ENCODE data around the gene TSPAN13.
"Not testable (repeated sequence)": the region's sequence is repeated elsewhere in the genome, so short reads cannot be mapped to it uniquely, and the experiment has no call there.

Gene TSPAN13

GRCh38 chr7:16759840-16760239, 6.3 kb downstream of the TSPAN13 start:
- Histone ChIP-seq H3K27me3 (replicated peaks in 2 of 5; ENCODE audit: control insufficient read depth in 4 of 5, insufficient read depth in 5 of 5, low read length in 4 of 5) (no peaks in the 10 kb centered on the region), H3K9me3 (ENCODE audit: control extremely low read depth in 1 of 5, control insufficient read depth in 4 of 5, insufficient read depth in 2 of 5, low read depth in 1 of 5, low read length in 4 of 5) (peaks cover 0 to 6% (median 0%) of the 10 kb centered on the region in 5 experiments), H3K36me3 (ENCODE audit: control insufficient read depth in 4 of 4, insufficient read depth in 4 of 4, low read length in 3 of 4) (peaks cover 3 to 10% (median 6%) of the 10 kb centered on the region in 4 experiments), H3K4me1 (ENCODE audit: control extremely low read depth in 1 of 4, control insufficient read depth in 4 of 4, insufficient read depth in 4 of 4, low read length in 3 of 4) (peaks cover 5 to 31% (median 13%) of the 10 kb centered on the region in 4 experiments), H3K4me3 (ENCODE audit: control insufficient read depth in 1 of 7, extremely low read depth in 1 of 7, insufficient read depth in 4 of 7, low read depth in 2 of 7, low read length in 6 of 7) (no peak overlapping the region), H3K27ac (ENCODE audit: insufficient read depth in 1 of 2, low read depth in 1 of 2, low read length in 2 of 2, poor library complexity in 1 of 2, severe bottlenecking in 2 of 2) (no peak overlapping the region)
- POLR2A ChIA-PET, result no interaction called here
- CTCF ChIA-PET, result interaction anchor here (0.9 kb wide), 1 partner anchor 16 kb away, joined by 3 read pairs; no protein-coding TSS in a partner anchor
- no CpG with 5 or more reads among the region's 1 CpG for WGBS (ENCODE audit: insufficient coverage)
- no peak for DNase-seq

- POLR2A ChIA-PET, result no interaction called here
- no peak overlapping the region for H3K4me3 ChIP-seq (ENCODE audit: control insufficient read depth in 1 of 7, extremely low read depth in 1 of 7, insufficient read depth in 4 of 7, low read depth in 2 of 7, low read length in 6 of 7)
- no peaks in the 10 kb centered on the region for H3K27me3 ChIP-seq (replicated peaks in 2 of 5; ENCODE audit: control insufficient read depth in 4 of 5, insufficient read depth in 5 of 5, low read length in 4 of 5)
- H3K36me3 ChIP-seq (ENCODE audit: control insufficient read depth in 4 of 4, insufficient read depth in 4 of 4, low read length in 3 of 4), result peaks cover 3 to 10% (median 6%) of the 10 kb centered on the region in 4 experiments
- no peak for DNase-seq
- WGBS (ENCODE audit: insufficient coverage), result 100% methylated on average over 3 of the region's 4 CpGs
- H3K27ac ChIP-seq (ENCODE audit: insufficient read depth in 1 of 2, low read depth in 1 of 2, low read length in 2 of 2, poor library complexity in 1 of 2, severe bottlenecking in 2 of 2), result no peak overlapping the region
- CTCF ChIA-PET, result interaction anchor here (2.1 kb wide), 1 partner anchor 12 kb away, joined by 6 read pairs; no protein-coding TSS in a partner anchor
- peaks cover 0 to 6% (median 0%) of the 10 kb centered on the region in 5 experiments for H3K9me3 ChIP-seq (ENCODE audit: control extremely low read depth in 1 of 5, control insufficient read depth in 4 of 5, insufficient read depth in 2 of 5, low read depth in 1 of 5, low read length in 4 of 5)
- peaks cover 3 to 20% (median 7%) of the 10 kb centered on the region in 4 experiments for H3K4me1 ChIP-seq (ENCODE audit: control extremely low read depth in 1 of 4, control insufficient read depth in 4 of 4, insufficient read depth in 4 of 4, low read length in 3 of 4)
Measured at GRCh38 chr7:16762177-16762576, 8.6 kb downstream of the TSPAN13 start.

GRCh38 chr7:16764942-16765341, 11.4 kb downstream of the TSPAN13 start:
- ChIA-PET CTCF (interaction anchor here (1.1 kb wide), 1 partner anchor 8 kb away, joined by 3 read pairs; no protein-coding TSS in a partner anchor), POLR2A (interaction anchor here (0.6 kb wide), 1 partner anchor 1059 kb away, joined by 9 read pairs; no protein-coding TSS in a partner anchor)
- peaks cover 0 to 10% (median 2%) of the 10 kb centered on the region in 4 experiments for H3K4me1 ChIP-seq (ENCODE audit: control extremely low read depth in 1 of 4, control insufficient read depth in 4 of 4, insufficient read depth in 4 of 4, low read length in 3 of 4)
- no peak overlapping the region for H3K27ac ChIP-seq (ENCODE audit: insufficient read depth in 1 of 2, low read depth in 1 of 2, low read length in 2 of 2, poor library complexity in 1 of 2, severe bottlenecking in 2 of 2)
- no peaks in the 10 kb centered on the region for H3K27me3 ChIP-seq (replicated peaks in 2 of 5; ENCODE audit: control insufficient read depth in 4 of 5, insufficient read depth in 5 of 5, low read length in 4 of 5)
- peaks cover 3 to 10% (median 6%) of the 10 kb centered on the region in 4 experiments for H3K36me3 ChIP-seq (ENCODE audit: control insufficient read depth in 4 of 4, insufficient read depth in 4 of 4, low read length in 3 of 4)
- no peak for DNase-seq
- 100% methylated on average over 2 of the region's 3 CpGs for WGBS (ENCODE audit: insufficient coverage)
- peaks cover 0 to 6% (median 2%) of the 10 kb centered on the region in 5 experiments for H3K9me3 ChIP-seq (ENCODE audit: control extremely low read depth in 1 of 5, control insufficient read depth in 4 of 5, insufficient read depth in 2 of 5, low read depth in 1 of 5, low read length in 4 of 5)
- H3K4me3 ChIP-seq (ENCODE audit: control insufficient read depth in 1 of 7, extremely low read depth in 1 of 7, insufficient read depth in 4 of 7, low read depth in 2 of 7, low read length in 6 of 7), result no peak overlapping the region

GRCh38 chr7:16765436-16765859, 11.9 kb downstream of the TSPAN13 start:
- H3K36me3 ChIP-seq (ENCODE audit: control insufficient read depth in 4 of 4, insufficient read depth in 4 of 4, low read length in 3 of 4), result peaks cover 3 to 10% (median 6%) of the 10 kb centered on the region in 4 experiments
- ChIA-PET CTCF (interaction anchor here (1.1 kb wide), 1 partner anchor 9 kb away, joined by 3 read pairs; no protein-coding TSS in a partner anchor), POLR2A (no interaction called here)
- WGBS (ENCODE audit: insufficient coverage), result 40% methylated on average over 1 of the region's 2 CpGs
- no peaks in the 10 kb centered on the region for H3K27me3 ChIP-seq (replicated peaks in 2 of 5; ENCODE audit: control insufficient read depth in 4 of 5, insufficient read depth in 5 of 5, low read length in 4 of 5)
- no peak for DNase-seq
- H3K4me1 ChIP-seq (ENCODE audit: control extremely low read depth in 1 of 4, control insufficient read depth in 4 of 4, insufficient read depth in 4 of 4, low read length in 3 of 4), result peaks cover 0 to 8% (median 2%) of the 10 kb centered on the region in 4 experiments
- no peak overlapping the region for H3K4me3 ChIP-seq (ENCODE audit: control insufficient read depth in 1 of 7, extremely low read depth in 1 of 7, insufficient read depth in 4 of 7, low read depth in 2 of 7, low read length in 6 of 7)
- H3K9me3 ChIP-seq (ENCODE audit: control extremely low read depth in 1 of 5, control insufficient read depth in 4 of 5, insufficient read depth in 2 of 5, low read depth in 1 of 5, low read length in 4 of 5), result peaks cover 0 to 6% (median 2%) of the 10 kb centered on the region in 5 experiments
- no peak overlapping the region for H3K27ac ChIP-seq (ENCODE audit: insufficient read depth in 1 of 2, low read depth in 1 of 2, low read length in 2 of 2, poor library complexity in 1 of 2, severe bottlenecking in 2 of 2)

GRCh38 chr7:16769994-16770393, 16.4 kb downstream of the TSPAN13 start:
- H3K9me3 ChIP-seq (ENCODE audit: control extremely low read depth in 1 of 5, control insufficient read depth in 4 of 5, insufficient read depth in 2 of 5, low read depth in 1 of 5, low read length in 4 of 5); H3K4me3 ChIP-seq (ENCODE audit: control insufficient read depth in 1 of 7, extremely low read depth in 1 of 7, insufficient read depth in 4 of 7, low read depth in 2 of 7, low read length in 6 of 7); POLR2A ChIA-PET; DNase-seq; H3K27me3 ChIP-seq (replicated peaks in 2 of 5; ENCODE audit: control insufficient read depth in 4 of 5, insufficient read depth in 5 of 5, low read length in 4 of 5); H3K36me3 ChIP-seq (ENCODE audit: control insufficient read depth in 4 of 4, insufficient read depth in 4 of 4, low read length in 3 of 4); H3K27ac ChIP-seq (ENCODE audit: insufficient read depth in 1 of 2, low read depth in 1 of 2, low read length in 2 of 2, poor library complexity in 1 of 2, severe bottlenecking in 2 of 2); H3K4me1 ChIP-seq (ENCODE audit: control extremely low read depth in 1 of 4, control insufficient read depth in 4 of 4, insufficient read depth in 4 of 4, low read length in 3 of 4): not testable (repeated sequence)
- 100% methylated on average over 1 of the region's 3 CpGs for WGBS (ENCODE audit: insufficient coverage)
- CTCF ChIA-PET, result interaction anchor here (0.7 to 1.3 kb wide), 4 partner anchors 11 to 138 kb away, joined by 3 to 4 read pairs (median 3); no protein-coding TSS in a partner anchor

- Histone ChIP-seq H3K36me3 (ENCODE audit: control insufficient read depth in 4 of 4, insufficient read depth in 4 of 4, low read length in 3 of 4) (peaks cover 0 to 2% (median under 1%) of the 10 kb centered on the region in 4 experiments), H3K27ac (ENCODE audit: insufficient read depth in 1 of 2, low read depth in 1 of 2, low read length in 2 of 2, poor library complexity in 1 of 2, severe bottlenecking in 2 of 2) (no peak overlapping the region), H3K4me1 (ENCODE audit: control extremely low read depth in 1 of 4, control insufficient read depth in 4 of 4, insufficient read depth in 4 of 4, low read length in 3 of 4) (peaks cover 0 to 7% (median under 1%) of the 10 kb centered on the region in 4 experiments), H3K4me3 (ENCODE audit: control insufficient read depth in 1 of 7, extremely low read depth in 1 of 7, insufficient read depth in 4 of 7, low read depth in 2 of 7, low read length in 6 of 7) (no peak overlapping the region), H3K9me3 (ENCODE audit: control extremely low read depth in 1 of 5, control insufficient read depth in 4 of 5, insufficient read depth in 2 of 5, low read depth in 1 of 5, low read length in 4 of 5) (peaks cover 0 to 4% (median 2%) of the 10 kb centered on the region in 5 experiments), H3K27me3 (replicated peaks in 2 of 5; ENCODE audit: control insufficient read depth in 4 of 5, insufficient read depth in 5 of 5, low read length in 4 of 5) (no peaks in the 10 kb centered on the region)
- DNase-seq, result no peak
- ChIA-PET POLR2A (interaction anchor here (0.6 kb wide), 1 partner anchor 48 kb away, joined by 3 read pairs; no protein-coding TSS in a partner anchor), CTCF (interaction anchor here (0.7 to 1.3 kb wide), 4 partner anchors 11 to 137 kb away, joined by 3 to 4 read pairs (median 3); no protein-coding TSS in a partner anchor)
- 100% methylated on average over 2 of the region's 6 CpGs for WGBS (ENCODE audit: insufficient coverage)
Measured at GRCh38 chr7:16770657-16771329, 17.2 kb downstream of the TSPAN13 start.

GRCh38 chr7:16773326-16773725, 19.8 kb downstream of the TSPAN13 start:
- no CpG with 5 or more reads among the region's 2 CpGs for WGBS (ENCODE audit: insufficient coverage)
- CTCF ChIA-PET, result no interaction called here
- DNase-seq, result no peak
- Histone ChIP-seq H3K4me1 (ENCODE audit: control extremely low read depth in 1 of 4, control insufficient read depth in 4 of 4, insufficient read depth in 4 of 4, low read length in 3 of 4) (peaks cover 0 to 8% (median 4%) of the 10 kb centered on the region in 4 experiments), H3K27ac (ENCODE audit: insufficient read depth in 1 of 2, low read depth in 1 of 2, low read length in 2 of 2, poor library complexity in 1 of 2, severe bottlenecking in 2 of 2) (no peak overlapping the region), H3K27me3 (replicated peaks in 2 of 5; ENCODE audit: control insufficient read depth in 4 of 5, insufficient read depth in 5 of 5, low read length in 4 of 5) (no peaks in the 10 kb centered on the region), H3K4me3 (ENCODE audit: control insufficient read depth in 1 of 7, extremely low read depth in 1 of 7, insufficient read depth in 4 of 7, low read depth in 2 of 7, low read length in 6 of 7) (no peak overlapping the region), H3K36me3 (ENCODE audit: control insufficient read depth in 4 of 4, insufficient read depth in 4 of 4, low read length in 3 of 4) (peaks cover 0 to 2% (median under 1%) of the 10 kb centered on the region in 4 experiments), H3K9me3 (ENCODE audit: control extremely low read depth in 1 of 5, control insufficient read depth in 4 of 5, insufficient read depth in 2 of 5, low read depth in 1 of 5, low read length in 4 of 5) (peaks cover 0 to 2% (median under 1%) of the 10 kb centered on the region in 5 experiments)
- POLR2A ChIA-PET, result no interaction called here
